Neuronal stem cell (in vitro differentiated cells): ENCODE results near the gene DLX4.

Experiments
- DNase-seq: peaks from one replicate; pipeline ENCODE4 v3.0.0-alpha.2; 2013; ENCODE audit warnings: low spot score
- H2AFZ ChIP-seq: one replicate; pipeline ENCODE4 v1.6.1; 2013; ENCODE audit warnings: mild to moderate bottlenecking, low read length, inconsistent platforms
- H2AK5ac ChIP-seq: 2 replicates; pipeline ENCODE4 v1.6.1; 2013; ENCODE audit warnings: low read depth, mild to moderate bottlenecking, inconsistent platforms, low read length, moderate library complexity, mixed read lengths
- H2BK120ac ChIP-seq: 2 replicates; pipeline ENCODE4 v1.6.1; 2013; ENCODE audit warnings: low read depth, mild to moderate bottlenecking, inconsistent platforms, low read length, moderate library complexity, mixed read lengths
- H2BK12ac ChIP-seq: one replicate; pipeline ENCODE4 v1.6.1; 2013; ENCODE audit warnings: low read length, inconsistent platforms
- H2BK15ac ChIP-seq: 2 replicates; pipeline ENCODE4 v1.6.1; 2013; ENCODE audit warnings: mild to moderate bottlenecking, low read length, inconsistent platforms, mixed read lengths
- H2BK5ac ChIP-seq: one replicate; pipeline ENCODE4 v1.6.1; 2013; ENCODE audit warnings: inconsistent platforms, mild to moderate bottlenecking, low read length, moderate library complexity
- H3K14ac ChIP-seq: one replicate; pipeline ENCODE4 v1.6.1; 2013; ENCODE audit warnings: low read length, inconsistent platforms
- H3K18ac ChIP-seq: 2 replicates; pipeline ENCODE4 v1.6.1; 2013; ENCODE audit warnings: low read length, inconsistent platforms
- H3K23ac ChIP-seq: 2 replicates; pipeline ENCODE4 v1.6.1; 2013; ENCODE audit warnings: low read depth, mild to moderate bottlenecking, mixed read lengths, low read length, inconsistent platforms; ENCODE audit not compliant: poor library complexity
- H3K27ac ChIP-seq: replicated peaks from 3 replicates; pipeline ENCODE4 v1.5.1; 2013; ENCODE audit warnings: low read length, inconsistent platforms
- H3K27me3 ChIP-seq, 3 experiments: 2 replicates each; pipeline ENCODE4 v1.6.1; 2013; ENCODE audit warnings: low read length in 3 of 3, mild to moderate bottlenecking in 2 of 3, inconsistent platforms in 1 of 3, low read depth in 1 of 3, mixed read lengths in 1 of 3, moderate library complexity in 1 of 3; ENCODE audit not compliant: control insufficient read depth in 3 of 3, insufficient read depth in 3 of 3
- H3K36me3 ChIP-seq, 2 donors: replicated peaks in 1 of 2; 2 replicates each; pipeline ENCODE4 v1.6.1; 2013; ENCODE audit warnings: low read length in 2 of 2; ENCODE audit not compliant: control insufficient read depth in 2 of 2, insufficient read depth in 2 of 2
- H3K4ac ChIP-seq: 2 replicates; pipeline ENCODE4 v1.6.1; 2013; ENCODE audit warnings: inconsistent platforms, mild to moderate bottlenecking, low read length, moderate library complexity
- H3K4me1 ChIP-seq, 2 donors: 1 replicate in 1 of 2; 2 replicates in 1 of 2; pipeline ENCODE4 v1.6.1; 2013; ENCODE audit warnings: low read length in 2 of 2, low read depth in 1 of 2; ENCODE audit not compliant: control insufficient read depth in 2 of 2, insufficient read depth in 1 of 2
- H3K4me2 ChIP-seq: one replicate; pipeline ENCODE4 v1.6.1; 2013; ENCODE audit warnings: mild to moderate bottlenecking, low read length, inconsistent platforms; ENCODE audit not compliant: insufficient read depth, poor library complexity, severe bottlenecking
- H3K4me3 ChIP-seq, 2 donors: 2 replicates each; pipeline ENCODE4 v1.5.1; 2013; ENCODE audit warnings: low read length in 2 of 2, mild to moderate bottlenecking in 2 of 2, inconsistent platforms in 1 of 2, moderate library complexity in 1 of 2
- H3K79me1 ChIP-seq: one replicate; pipeline ENCODE4 v1.6.1; 2013; ENCODE audit warnings: low read depth, mild to moderate bottlenecking, inconsistent platforms, low read length, moderate library complexity
- H3K9ac ChIP-seq: one replicate; pipeline ENCODE4 v1.6.1; 2013; ENCODE audit warnings: mild to moderate bottlenecking, low read depth, low read length, inconsistent platforms; ENCODE audit not compliant: poor library complexity
- H3K9me3 ChIP-seq, 2 donors: replicated peaks in 1 of 2; 2 replicates each; pipeline versions ENCODE3 to v1.6.1; 2013; ENCODE audit warnings: low read length in 2 of 2, mild to moderate bottlenecking in 2 of 2, inconsistent platforms in 1 of 2, low read depth in 1 of 2, mixed read lengths in 1 of 2, moderate library complexity in 1 of 2; ENCODE audit not compliant: control insufficient read depth in 2 of 2, insufficient read depth in 1 of 2
- H4K8ac ChIP-seq: one replicate; pipeline ENCODE4 v1.6.1; 2013; ENCODE audit warnings: low read depth, mild to moderate bottlenecking, inconsistent platforms, low read length, moderate library complexity
- H4K91ac ChIP-seq: one replicate; pipeline ENCODE4 v1.6.1; 2013; ENCODE audit warnings: low read length, low read depth, mild to moderate bottlenecking, inconsistent platforms; ENCODE audit not compliant: poor library complexity
- WGBS, 2 donors: extraction: QIAGEN DNeasy Blood & Tissue Kit; methylation state at CpG; one replicate each; pipeline ENCODE4 v1.1.7; 2013; ENCODE audit warnings: missing lambda C conversion rate in 2 of 2, mixed read lengths in 1 of 2; ENCODE audit not compliant: insufficient read length in 2 of 2, insufficient replicate concordance in 1 of 2; ENCODE audit errors: extremely low coverage in 2 of 2; 5-methylcytosine and 5-hydroxymethylcytosine counted together

Gene DLX4

GRCh38 chr17:49952912-49953497 lies 16.0 kb upstream of the DLX4 start:
- Histone ChIP-seq H2BK12ac (no peak overlapping the region), H3K27ac (no peak overlapping the region), H3K4me1 (no peaks in the 10 kb centered on the region), H3K9ac (peak overlapping the region; percentile 82), H2BK5ac (no peak overlapping the region), H3K27me3 (peaks cover 0 to 63% (median 0%) of the 10 kb centered on the region in 3 experiments), H3K23ac (no peak overlapping the region), H3K4me2 (no peak overlapping the region), H2BK15ac (no peak overlapping the region), H3K4me3 (no peak overlapping the region), H3K36me3 (no peaks in the 10 kb centered on the region), H4K8ac (no peak overlapping the region), H3K9me3 (no peaks in the 10 kb centered on the region), H4K91ac (no peak overlapping the region), H2AK5ac (no peak overlapping the region), H3K79me1 (no peaks in the 10 kb centered on the region), H3K4ac (no peak overlapping the region), H2AFZ (no peak overlapping the region), H2BK120ac (no peak overlapping the region), H3K14ac (peak overlapping the region; percentile 14), H3K18ac (no peak overlapping the region)
- WGBS, 2 donors = no CpG with 5 or more reads among the region's 8 CpGs
- no peak for DNase-seq

GRCh38 chr17:49955157-49955556 lies 13.8 kb upstream of the DLX4 start:
- no peak overlapping the region for H2BK12ac ChIP-seq
- H3K27ac ChIP-seq = no peak overlapping the region
- H3K18ac ChIP-seq = no peak overlapping the region
- no peak overlapping the region for H2BK120ac ChIP-seq
- no peaks in the 10 kb centered on the region for H3K36me3 ChIP-seq
- no peak overlapping the region for H2BK5ac ChIP-seq
- no peak overlapping the region for H3K9ac ChIP-seq
- no peak overlapping the region for H3K14ac ChIP-seq
- no peak overlapping the region for H3K23ac ChIP-seq
- H3K4me1 ChIP-seq = no peaks in the 10 kb centered on the region
- H3K9me3 ChIP-seq = no peaks in the 10 kb centered on the region
- no peak overlapping the region for H2AFZ ChIP-seq
- H3K4me3 ChIP-seq = no peak overlapping the region
- H3K4me2 ChIP-seq = no peak overlapping the region
- H3K79me1 ChIP-seq = no peaks in the 10 kb centered on the region
- DNase-seq = no peak
- H2BK15ac ChIP-seq = no peak overlapping the region
- no peak overlapping the region for H3K4ac ChIP-seq
- H2AK5ac ChIP-seq = no peak overlapping the region
- no CpG with 5 or more reads among the region's 1 CpG for WGBS, 2 donors
- peaks cover 0 to 52% (median 0%) of the 10 kb centered on the region in 3 experiments for H3K27me3 ChIP-seq
- H4K91ac ChIP-seq = no peak overlapping the region
- no peak overlapping the region for H4K8ac ChIP-seq

GRCh38 chr17:49956780-49957179 lies 12.2 kb upstream of the DLX4 start:
- no CpG with 5 or more reads among the region's 4 CpGs for WGBS, 2 donors
- Histone ChIP-seq H3K4me3 (no peak overlapping the region), H3K4ac (no peak overlapping the region), H3K18ac (no peak overlapping the region), H2BK120ac (no peak overlapping the region), H3K79me1 (no peaks in the 10 kb centered on the region), H2AK5ac (no peak overlapping the region), H4K8ac (no peak overlapping the region), H3K14ac (no peak overlapping the region), H3K4me2 (no peak overlapping the region), H4K91ac (no peak overlapping the region), H2BK15ac (peak overlapping the region; percentile 10), H3K27me3 (peaks cover 0 to 46% (median 2%) of the 10 kb centered on the region in 3 experiments), H2AFZ (no peak overlapping the region), H2BK12ac (no peak overlapping the region), H3K9ac (no peak overlapping the region), H3K4me1 (no peaks in the 10 kb centered on the region), H3K27ac (no peak overlapping the region), H3K36me3 (no peaks in the 10 kb centered on the region), H3K23ac (no peak overlapping the region), H2BK5ac (no peak overlapping the region), H3K9me3 (no peaks in the 10 kb centered on the region)
- DNase-seq = no peak

GRCh38 chr17:49957350-49957749 lies 11.6 kb upstream of the DLX4 start:
- Histone ChIP-seq H3K9ac (no peak overlapping the region), H2AFZ (no peak overlapping the region), H3K36me3 (no peaks in the 10 kb centered on the region), H2BK12ac (no peak overlapping the region), H2BK120ac (no peak overlapping the region), H3K27ac (no peak overlapping the region), H3K9me3 (no peaks in the 10 kb centered on the region), H3K23ac (no peak overlapping the region), H4K91ac (no peak overlapping the region), H3K4me2 (no peak overlapping the region), H4K8ac (no peak overlapping the region), H3K79me1 (no peaks in the 10 kb centered on the region), H3K4ac (no peak overlapping the region), H3K4me1 (no peaks in the 10 kb centered on the region), H3K4me3 (no peak overlapping the region), H3K14ac (no peak overlapping the region), H3K27me3 (peaks cover 0 to 48% (median 3%) of the 10 kb centered on the region in 3 experiments), H2BK5ac (no peak overlapping the region), H3K18ac (no peak overlapping the region), H2AK5ac (no peak overlapping the region), H2BK15ac (no peak overlapping the region)
- no CpG with 5 or more reads among the region's 3 CpGs for WGBS, 2 donors
- no peak for DNase-seq
